Neural crest cell (in vitro differentiated cells): ENCODE measurements around the gene FBXL17. TPM values are rescaled to one million over a fixed set of nuclear protein-coding genes. Genes with fewer than 3 reads are reported as not detected.

Source experiments
- DNase-seq: peaks from one replicate; pipeline ENCODE4 v3.0.0; 2021; ENCODE audit warnings: low read depth, mixed read lengths, low spot score
- H3K27ac Mint-ChIP-seq: one replicate; pipeline ENCODE4 v1.8.0; 2021; ENCODE audit warnings: mild to moderate bottlenecking, mixed read lengths; ENCODE audit not compliant: unreplicated experiment
- H3K27me3 Mint-ChIP-seq: 2 replicates; pipeline ENCODE4 v1.8.0; 2021; ENCODE audit warnings: low read depth, mild to moderate bottlenecking, mixed read lengths
- H3K36me3 Mint-ChIP-seq: 2 replicates; pipeline ENCODE4 v1.8.0; 2021; ENCODE audit warnings: low read depth, mild to moderate bottlenecking, mixed read lengths
- H3K4me1 Mint-ChIP-seq: 2 replicates; pipeline ENCODE4 v1.8.0; 2021; ENCODE audit warnings: mixed read lengths
- H3K4me3 Mint-ChIP-seq: one replicate; pipeline ENCODE4 v1.8.0; 2021; ENCODE audit warnings: mild to moderate bottlenecking, mixed read lengths
- H3K9me3 Mint-ChIP-seq: 2 replicates; pipeline ENCODE4 v1.8.0; 2021; ENCODE audit warnings: mixed read lengths
- CTCF ChIP-seq: fragments of 200-600 bp; sonication (generic); conservative IDR thresholded peaks from 2 replicates; pipeline ENCODE4 v1.5.0; 2021; ENCODE audit warnings: antibody characterized with exemption, mild to moderate bottlenecking
- total RNA-seq: library from RNA; stranded (reverse); gene quantifications from 2 replicates; pipeline ENCODE4 v1.2.1, GENCODE V29; 2021

The FBXL17 gene
- total RNA-seq, 1 donor from 2014 or later, result 17.8 TPM

GRCh38 chr5:107832746-107833145, 549.2 kb downstream of the FBXL17 start:
- H3K36me3 Mint-ChIP-seq, result no peaks in the 10 kb centered on the region
- DNase-seq, result no peak
- H3K4me1 Mint-ChIP-seq, result no peaks in the 10 kb centered on the region
- H3K4me3 Mint-ChIP-seq, result no peak overlapping the region
- H3K9me3 Mint-ChIP-seq, result no peaks in the 10 kb centered on the region
- H3K27me3 Mint-ChIP-seq, result no peaks in the 10 kb centered on the region
- no peak overlapping the region for H3K27ac Mint-ChIP-seq
- no peak for TF ChIP-seq CTCF

GRCh38 chr5:107831612-107832395, 550.1 kb downstream of the FBXL17 start:
- Mint-ChIP-seq H3K4me1 (no peaks in the 10 kb centered on the region), H3K36me3 (no peaks in the 10 kb centered on the region), H3K4me3 (no peak overlapping the region), H3K27ac (no peak overlapping the region), H3K9me3 (no peaks in the 10 kb centered on the region), H3K27me3 (no peaks in the 10 kb centered on the region)
- DNase-seq, result no peak
- no peak for TF ChIP-seq CTCF

GRCh38 chr5:107830750-107831149, 551.1 kb downstream of the FBXL17 start:
- Mint-ChIP-seq H3K4me3 (no peak overlapping the region), H3K27me3 (no peaks in the 10 kb centered on the region), H3K9me3 (no peaks in the 10 kb centered on the region), H3K27ac (no peak overlapping the region), H3K4me1 (peaks cover 5% of the 10 kb centered on the region), H3K36me3 (no peaks in the 10 kb centered on the region)
- no peak for TF ChIP-seq CTCF
- no peak for DNase-seq

- H3K36me3 Mint-ChIP-seq, result peaks cover 2% of the 10 kb centered on the region
- H3K4me1 Mint-ChIP-seq, result peaks cover 11% of the 10 kb centered on the region
- DNase-seq, result no peak
- peaks cover 8% of the 10 kb centered on the region for H3K9me3 Mint-ChIP-seq
- H3K27me3 Mint-ChIP-seq, result no peaks in the 10 kb centered on the region
- no peak for TF ChIP-seq CTCF
- H3K27ac Mint-ChIP-seq, result no peak overlapping the region
- H3K4me3 Mint-ChIP-seq, result no peak overlapping the region
These were observed 555.4 kb downstream of the FBXL17 start for GRCh38 chr5:107826311-107827000.

- Mint-ChIP-seq H3K4me1 (peaks cover 11% of the 10 kb centered on the region), H3K27me3 (no peaks in the 10 kb centered on the region), H3K27ac (no peak overlapping the region), H3K4me3 (no peak overlapping the region), H3K9me3 (peaks cover 10% of the 10 kb centered on the region), H3K36me3 (peaks cover 2% of the 10 kb centered on the region)
- TF ChIP-seq CTCF, result no peak
- DNase-seq, result no peak
These were observed 557.1 kb downstream of the FBXL17 start for GRCh38 chr5:107824821-107825220.
